T47D (cell line): ENCODE measurements around the gene USF1.

Experiments
- DNase-seq, 2 experiments: peaks; one replicate each; pipeline versions ENCODE4 v3.0.0 to v3.0.0-alpha.2; 2011 to 2012; ENCODE audit warnings: low read depth in 1 of 2, low spot score in 1 of 2
- JUND ChIP-seq: IDR thresholded peaks from 2 replicates; pipeline ENCODE4 v1.6.1; 2012; ENCODE audit warnings: low read depth
- in situ Hi-C: cut with HindIII; loops from 2 replicates; pipeline ENCODE4 v1.10.0; 2016; ENCODE audit warnings: low sequenced_read_pairs, low pct_unique_long_range_greater_than_20kb

The USF1 gene

GRCh38 chr1:161052899-161053298 is 7.1 kb upstream of the USF1 start:
- in situ Hi-C loops = no loop called here
- no peak for DNase-seq
- TF ChIP-seq JUND = no peak

- no peak for TF ChIP-seq JUND
- in situ Hi-C loops = no loop called here
- DNase-seq = no peak
Observed at GRCh38 chr1:161051219-161051618, 5.4 kb upstream of the USF1 start.

- DNase-seq = no peak
- in situ Hi-C loops = no loop called here
- TF ChIP-seq JUND = no peak
Observed at GRCh38 chr1:161048949-161049722, 3.4 kb upstream of the USF1 start.

GRCh38 chr1:161047436-161048420 is 2.0 kb upstream of the USF1 start:
- DNase-seq = no peak
- in situ Hi-C loops = no loop called here

GRCh38 chr1:161046605-161047228 is 940 bp upstream of the USF1 start:
- in situ Hi-C loops = no loop called here
- DNase-seq = no peak
- TF ChIP-seq JUND = no peak

More at GRCh38 chr1:161047436-161048420, 2.0 kb upstream of the USF1 start:
- TF ChIP-seq JUND = no peak

- in situ Hi-C loops = no loop called here
- TF ChIP-seq JUND = no peak
- peak; percentile 84 to 90 for DNase-seq
Observed at GRCh38 chr1:161044908-161045735, 655 bp downstream of the USF1 start.

GRCh38 chr1:161044535-161044907 is 1.3 kb downstream of the USF1 start:
- TF ChIP-seq JUND = no peak
- DNase-seq = no peak
- in situ Hi-C loops = no loop called here

- no peak for DNase-seq
- in situ Hi-C loops = no loop called here
- TF ChIP-seq JUND = no peak
Observed at GRCh38 chr1:161039546-161039945, 6.2 kb downstream of the USF1 start.

GRCh38 chr1:161039154-161039545 is 6.6 kb downstream of the USF1 start:
- in situ Hi-C loops = no loop called here
- peak in 1 of 2 experiments; percentile 39 for DNase-seq
- TF ChIP-seq JUND = no peak

GRCh38 chr1:161038523-161039153 is 7.1 kb downstream of the USF1 start, which contains the start of gene TSTD1:
Gene TSTD1, minus strand, starts transcription at chr1:161038964. Its CDS starts 75 bp downstream, at chr1:161038889.
- in situ Hi-C loops = no loop called here
- no peak for TF ChIP-seq JUND
- DNase-seq = peak; percentile 87 to 90

GRCh38 chr1:161037661-161038522 is 7.9 kb downstream of the USF1 start:
- peak in 1 of 2 experiments; percentile 84 for DNase-seq
- in situ Hi-C loops = no loop called here
- TF ChIP-seq JUND = no peak
